OCI-LY7 (cell line): ENCODE data around the gene PRRC2B.

Experiments used
- CTCF ChIP-seq: fragments of 200-600 bp; sonication (generic); conservative IDR thresholded peaks from 2 replicates; pipeline ENCODE4 v1.5.1; 2014; ENCODE audit warnings: mild to moderate bottlenecking, antibody characterized with exemption, low read length, moderate library complexity, mixed read lengths
- EZH2phosphoT487 ChIP-seq: fragments of 200-600 bp; sonication (generic); IDR thresholded peaks from 2 replicates; pipeline ENCODE4 v1.6.1; 2018; ENCODE audit warnings: low read depth, borderline replicate concordance, mild to moderate bottlenecking, mixed run types, antibody characterized with exemption, low read length, moderate library complexity, mixed read lengths

- no peak for TF ChIP-seq CTCF
- TF ChIP-seq EZH2phosphoT487: no peak
These were observed 8.6 kb upstream of the PRRC2B start for GRCh38 chr9:131385296-131385695.
